Kidney tubule cell (primary cell): ENCODE measurements around the gene ATP5MG.
"Not testable (repeated sequence)": the region's sequence is repeated elsewhere in the genome, so short reads cannot be mapped to it uniquely, and the experiment has no call there.

Experiments used
- DNase-seq: peaks from one replicate; pipeline ENCODE4 v3.0.0-alpha.2; 2018; ENCODE audit warnings: low spot score

ATP5MG gene, protein sequence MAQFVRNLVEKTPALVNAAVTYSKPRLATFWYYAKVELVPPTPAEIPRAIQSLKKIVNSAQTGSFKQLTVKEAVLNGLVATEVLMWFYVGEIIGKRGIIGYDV

DNA sequence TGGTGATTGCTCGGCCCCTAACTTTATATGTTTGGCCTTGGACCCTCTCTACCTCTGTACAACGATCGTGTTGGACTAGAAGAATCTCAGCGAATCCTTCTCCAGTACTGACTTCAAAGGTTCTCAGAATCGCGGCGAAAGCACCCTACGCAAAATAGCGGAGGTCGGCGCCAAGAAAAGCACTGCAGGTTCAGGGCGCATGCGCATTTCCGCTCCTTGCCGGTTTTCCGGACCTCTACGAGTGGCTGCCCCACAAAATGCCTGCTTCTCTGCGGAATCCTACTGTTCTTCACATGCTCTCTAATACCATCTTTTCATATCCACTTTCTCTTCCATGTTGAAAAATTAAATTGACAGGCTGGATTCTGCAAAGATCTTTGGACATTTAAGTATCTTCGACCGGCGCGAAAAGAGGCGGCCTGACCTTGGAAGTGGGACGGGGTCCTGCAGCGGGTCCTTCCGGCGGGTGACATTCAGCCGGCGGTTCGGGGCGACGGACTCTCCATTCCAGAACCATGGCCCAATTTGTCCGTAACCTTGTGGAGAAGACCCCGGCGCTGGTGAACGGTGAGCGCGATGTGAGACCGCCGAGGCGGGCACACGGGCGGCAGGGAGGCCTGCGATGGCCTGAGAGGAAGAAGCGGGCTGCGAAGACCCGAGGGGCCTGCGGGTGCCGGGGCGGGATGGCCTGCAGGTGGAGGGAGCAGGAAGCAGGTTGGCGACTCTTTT, at the start of gene ATP5MG:
Gene ATP5MG, plus strand, starts transcription at position 456 of the 729 bp plus-strand sequence. Its CDS starts 60 bp downstream, at position 516.
- peak; percentile 90 for DNase-seq

- DNase-seq = peak; percentile 20
Measured at GRCh38 chr11:118353084-118353710, 48.2 kb upstream of the ATP5MG start.

GRCh38 chr11:118358071-118358470, 43.3 kb upstream of the ATP5MG start:
- no peak for DNase-seq

DNA sequence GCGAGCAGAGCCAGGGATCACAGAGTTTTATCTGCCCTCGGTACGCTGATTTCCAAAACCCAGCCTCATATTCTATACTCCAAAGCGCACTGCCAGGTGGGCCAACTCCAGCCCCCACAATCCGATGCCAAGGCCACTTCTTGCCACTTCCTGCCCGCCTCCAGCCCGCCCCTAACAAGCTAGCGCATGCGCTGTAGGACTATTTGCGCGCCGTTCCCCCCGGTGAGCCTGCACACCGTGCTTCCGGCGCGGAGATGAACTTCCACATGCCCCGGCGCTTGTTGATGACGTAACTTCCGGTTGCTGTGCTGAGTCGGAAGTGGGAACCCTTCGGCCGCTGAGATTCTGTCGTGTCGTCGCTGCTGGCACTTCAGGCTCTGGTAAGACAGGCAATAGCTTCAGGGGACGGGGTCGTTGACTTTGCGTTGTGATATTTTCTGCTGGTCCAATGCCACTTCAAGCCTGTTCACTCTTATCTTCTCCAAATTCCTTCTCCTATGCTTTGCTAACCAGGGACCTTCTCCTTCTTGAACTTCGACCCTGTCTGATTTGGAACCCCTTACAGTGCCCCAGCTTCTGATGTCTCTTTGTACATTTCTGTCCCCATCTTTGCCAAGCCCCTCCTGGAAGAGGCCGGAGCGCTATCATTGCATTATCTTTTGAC, 42.0 kb upstream of the ATP5MG start, which contains the start of gene UBE4A:
Gene UBE4A, plus strand, starts transcription at position 306 of the 664 bp plus-strand sequence. CDS start 5,481 bp downstream, outside the sequence.
- DNase-seq = peak; percentile 93

- DNase-seq = no peak
Measured at GRCh38 chr11:118364956-118365615, 36.3 kb upstream of the ATP5MG start.

GRCh38 chr11:118366287-118366686, 35.1 kb upstream of the ATP5MG start:
- no peak for DNase-seq

- no peak for DNase-seq
Measured at GRCh38 chr11:118370774-118371173, 30.6 kb upstream of the ATP5MG start.

GRCh38 chr11:118373263-118373662, 28.1 kb upstream of the ATP5MG start:
- DNase-seq = no peak

- no peak for DNase-seq
Measured at GRCh38 chr11:118373871-118374270, 27.5 kb upstream of the ATP5MG start.

GRCh38 chr11:118374729-118375128, 26.7 kb upstream of the ATP5MG start:
- no peak for DNase-seq

- DNase-seq = no peak
Measured at GRCh38 chr11:118375978-118376377, 25.4 kb upstream of the ATP5MG start.

DNA sequence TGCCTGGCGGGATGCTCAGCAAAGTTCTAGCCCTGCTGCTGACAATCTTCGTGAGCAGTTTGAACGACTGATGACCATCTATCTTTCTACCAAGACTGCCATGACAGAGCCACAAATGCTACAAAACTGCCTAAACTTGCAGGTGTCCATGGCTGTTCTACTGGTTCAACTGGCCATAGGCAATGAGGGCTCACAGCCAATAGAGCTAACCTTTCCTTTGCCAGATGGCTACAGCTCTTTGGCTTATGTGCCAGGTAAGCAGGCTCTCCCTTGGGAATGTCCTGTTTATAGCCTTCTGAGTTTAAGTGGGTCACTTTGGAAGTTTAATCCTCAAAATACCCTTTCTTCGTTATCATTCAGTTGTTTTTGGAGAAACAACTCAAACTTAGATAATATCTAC, 21.9 kb upstream of the ATP5MG start:
- DNase-seq = no peak

GRCh38 chr11:118380571-118380970, 20.8 kb upstream of the ATP5MG start:
- DNase-seq = peak; percentile 23

DNA sequence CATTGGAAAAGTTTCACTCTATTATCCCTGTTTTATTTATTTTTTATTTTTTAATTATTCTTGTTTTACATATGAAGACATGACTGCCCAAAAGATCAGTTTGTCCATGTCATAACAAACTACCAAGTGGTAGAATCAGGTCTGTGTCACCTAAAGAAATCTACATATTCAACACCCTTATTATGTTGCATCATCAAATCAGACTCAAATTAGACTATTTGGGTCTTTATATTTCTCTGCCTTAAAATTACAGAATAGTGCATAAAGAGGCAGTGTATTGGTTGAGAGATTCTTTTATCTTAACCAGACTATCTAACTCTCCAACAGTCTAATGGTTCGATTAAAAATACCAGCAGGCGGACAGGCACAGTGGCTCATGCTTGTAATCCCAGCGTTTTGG, 18.5 kb upstream of the ATP5MG start:
- DNase-seq = no peak

GRCh38 chr11:118383657-118384056, 17.7 kb upstream of the ATP5MG start:
- DNase-seq = no peak

DNA sequence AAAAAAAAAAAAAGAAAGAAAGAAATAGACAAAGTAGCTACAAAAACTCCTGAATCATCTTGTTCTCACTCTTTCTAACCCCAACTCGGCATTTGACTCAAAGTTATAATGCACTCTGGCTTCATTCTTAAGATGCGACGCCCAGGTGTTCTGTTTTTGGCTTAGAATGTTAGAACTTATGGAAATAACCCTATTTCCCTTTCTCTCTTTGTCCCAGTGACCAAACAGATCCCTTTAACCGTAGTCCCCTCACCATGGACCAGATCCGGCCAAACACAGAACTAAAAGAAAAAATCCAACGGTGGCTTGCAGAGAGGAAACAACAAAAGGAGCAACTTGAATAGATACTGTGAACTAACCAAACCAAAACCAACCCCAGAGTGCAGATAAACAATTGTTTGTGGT, 5.3 kb upstream of the ATP5MG start:
- no peak for DNase-seq

DNA sequence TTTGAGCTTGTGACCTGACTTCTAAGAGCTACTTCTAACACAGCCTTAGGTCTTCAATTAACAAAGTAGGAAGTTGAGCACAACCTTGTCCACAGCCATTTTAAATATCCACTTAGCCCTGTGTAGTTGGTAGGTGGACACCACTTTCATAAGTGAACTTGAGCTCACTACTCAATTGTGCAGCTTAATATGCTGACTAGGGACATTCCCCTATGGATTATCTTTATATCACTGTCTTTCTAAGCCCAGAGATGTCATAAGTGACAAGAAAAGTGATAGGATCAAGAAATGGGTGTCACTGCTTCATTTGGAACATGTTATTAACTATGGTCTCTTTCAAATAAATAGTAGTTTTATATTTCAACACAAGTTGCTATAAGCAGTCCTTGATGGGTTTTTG, 4.0 kb upstream of the ATP5MG start:
- DNase-seq = no peak

DNA sequence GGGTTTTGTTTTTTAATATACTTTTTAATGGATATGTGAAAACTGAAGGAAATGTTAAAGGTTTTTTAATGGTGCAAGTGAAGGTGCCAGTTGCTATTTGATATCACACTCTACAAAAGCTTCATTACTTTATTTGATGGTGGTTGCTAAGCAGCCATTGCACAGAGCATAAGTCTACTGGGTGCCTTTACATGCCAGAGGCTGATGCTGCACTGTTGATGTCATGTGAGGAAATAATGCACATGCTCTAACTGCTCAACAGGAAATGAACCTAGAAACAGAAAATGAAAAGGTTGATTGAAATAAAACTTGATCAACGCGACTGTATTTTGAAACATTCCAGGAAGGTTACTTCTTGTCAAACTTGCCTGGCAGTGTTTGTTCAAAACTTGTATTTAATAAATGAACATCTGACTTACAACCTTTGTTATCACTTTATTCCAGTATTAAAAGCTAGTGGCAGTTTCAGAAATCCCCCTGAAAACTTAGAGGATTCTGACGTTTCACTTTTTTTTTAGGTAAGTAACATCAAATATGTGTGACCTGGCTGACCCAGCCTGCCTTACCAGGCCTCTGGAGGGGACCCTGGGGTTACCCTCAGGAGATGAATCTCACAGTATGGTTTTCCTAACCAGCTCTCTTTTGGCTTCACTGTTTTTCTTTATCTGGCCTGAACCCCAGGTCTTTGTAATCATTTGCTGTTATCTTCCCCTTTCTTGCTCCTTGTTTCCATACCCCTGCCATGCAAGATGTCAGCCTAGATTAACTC, 2.4 kb upstream of the ATP5MG start:
- DNase-seq = peak; percentile 17

DNA sequence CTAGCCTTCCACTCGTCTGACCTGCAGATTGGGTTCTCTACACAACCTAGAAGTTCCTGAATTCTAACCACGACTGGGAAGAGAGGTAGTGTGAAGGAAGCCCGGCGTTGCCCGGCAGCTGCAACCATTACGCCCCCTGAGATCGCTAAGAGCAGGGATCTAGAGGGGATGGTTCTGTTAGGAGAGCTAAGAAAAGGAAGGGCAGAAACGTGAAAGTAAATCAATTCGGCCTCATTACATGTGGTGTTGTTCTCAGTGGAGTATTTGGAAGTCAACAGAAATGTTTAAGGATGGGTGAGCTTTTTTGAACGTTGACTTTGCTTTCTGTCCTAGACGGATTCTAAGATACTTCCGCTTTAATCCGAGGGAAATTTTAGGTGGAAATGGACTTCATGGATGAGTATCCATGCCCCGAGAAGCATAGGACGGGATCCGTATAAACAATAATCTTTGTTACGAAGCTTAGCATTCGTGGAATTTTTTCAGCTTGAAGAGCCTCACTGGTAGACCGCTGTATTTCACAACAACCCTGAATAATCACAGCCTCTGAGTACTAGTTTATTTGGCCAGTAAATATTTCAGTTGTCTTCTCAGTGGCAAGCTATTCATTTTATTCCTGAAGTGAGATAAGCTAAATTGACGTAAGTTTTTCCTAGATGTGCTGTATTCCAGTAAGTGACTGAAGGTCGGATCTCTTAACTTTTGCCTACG, 629 bp downstream of the ATP5MG start:
- DNase-seq = peak; percentile 73

- not testable (repeated sequence) for DNase-seq
Measured at GRCh38 chr11:118402594-118402993, 1.2 kb downstream of the ATP5MG start.
